ENCODE data around the gene TBC1D8. TPM values are rescaled to one million over a fixed set of nuclear protein-coding genes. Genes with fewer than 3 reads are reported as not detected.

The TBC1D8 gene
- total and polyA plus RNA-seq, 2 of the 13 experiments (the other 11 are each of a cell fraction or from before 2014, with no cell fraction given) = 45.1 to 95.4 TPM

DNA sequence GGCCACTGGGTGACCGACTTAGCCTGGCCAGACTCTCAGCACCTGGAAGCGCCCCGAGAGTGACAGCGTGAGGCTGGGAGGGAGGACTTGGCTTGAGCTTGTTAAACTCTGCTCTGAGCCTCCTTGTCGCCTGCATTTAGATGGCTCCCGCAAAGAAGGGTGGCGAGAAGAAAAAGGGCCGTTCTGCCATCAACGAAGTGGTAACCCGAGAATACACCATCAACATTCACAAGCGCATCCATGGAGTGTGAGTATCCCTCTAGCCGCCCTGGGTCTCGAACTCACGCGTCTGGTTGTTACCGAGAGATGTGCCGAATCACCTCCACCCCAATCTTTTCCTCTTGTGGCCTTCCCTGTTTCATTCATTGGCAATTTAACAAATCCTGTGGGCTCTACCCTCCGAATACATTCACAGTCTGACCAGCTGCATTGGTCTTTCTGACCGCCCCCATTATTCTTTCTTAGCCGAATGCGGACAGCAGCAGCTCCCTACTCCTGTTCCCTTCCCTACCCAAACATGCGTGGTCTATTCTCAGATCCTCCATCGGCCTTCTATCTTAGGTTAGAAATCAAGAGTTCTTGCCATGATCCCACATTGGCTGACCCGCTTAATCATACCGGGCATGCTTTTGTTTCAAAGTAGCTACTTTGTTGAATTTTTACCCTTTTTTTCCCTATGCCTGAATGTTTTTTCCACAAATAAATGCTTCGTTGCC, 148.5 kb downstream of the TBC1D8 start (continued):
- TF ChIP-seq, protein P1, sequence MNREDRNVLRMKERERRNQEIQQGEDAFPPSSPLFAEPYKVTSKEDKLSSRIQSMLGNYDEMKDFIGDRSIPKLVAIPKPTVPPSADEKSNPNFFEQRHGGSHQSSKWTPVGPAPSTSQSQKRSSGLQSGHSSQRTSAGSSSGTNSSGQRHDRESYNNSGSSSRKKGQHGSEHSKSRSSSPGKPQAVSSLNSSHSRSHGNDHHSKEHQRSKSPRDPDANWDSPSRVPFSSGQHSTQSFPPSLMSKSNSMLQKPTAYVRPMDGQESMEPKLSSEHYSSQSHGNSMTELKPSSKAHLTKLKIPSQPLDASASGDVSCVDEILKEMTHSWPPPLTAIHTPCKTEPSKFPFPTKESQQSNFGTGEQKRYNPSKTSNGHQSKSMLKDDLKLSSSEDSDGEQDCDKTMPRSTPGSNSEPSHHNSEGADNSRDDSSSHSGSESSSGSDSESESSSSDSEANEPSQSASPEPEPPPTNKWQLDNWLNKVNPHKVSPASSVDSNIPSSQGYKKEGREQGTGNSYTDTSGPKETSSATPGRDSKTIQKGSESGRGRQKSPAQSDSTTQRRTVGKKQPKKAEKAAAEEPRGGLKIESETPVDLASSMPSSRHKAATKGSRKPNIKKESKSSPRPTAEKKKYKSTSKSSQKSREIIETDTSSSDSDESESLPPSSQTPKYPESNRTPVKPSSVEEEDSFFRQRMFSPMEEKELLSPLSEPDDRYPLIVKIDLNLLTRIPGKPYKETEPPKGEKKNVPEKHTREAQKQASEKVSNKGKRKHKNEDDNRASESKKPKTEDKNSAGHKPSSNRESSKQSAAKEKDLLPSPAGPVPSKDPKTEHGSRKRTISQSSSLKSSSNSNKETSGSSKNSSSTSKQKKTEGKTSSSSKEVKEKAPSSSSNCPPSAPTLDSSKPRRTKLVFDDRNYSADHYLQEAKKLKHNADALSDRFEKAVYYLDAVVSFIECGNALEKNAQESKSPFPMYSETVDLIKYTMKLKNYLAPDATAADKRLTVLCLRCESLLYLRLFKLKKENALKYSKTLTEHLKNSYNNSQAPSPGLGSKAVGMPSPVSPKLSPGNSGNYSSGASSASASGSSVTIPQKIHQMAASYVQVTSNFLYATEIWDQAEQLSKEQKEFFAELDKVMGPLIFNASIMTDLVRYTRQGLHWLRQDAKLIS (CRISPR knock-in tag; IDR thresholded peaks at IDR 0.05) = peak; percentile 83
- 0 out of 2 replicates have a peak, but pooled peaks have one; percentile 19 for TF ChIP-seq ISX (CRISPR knock-in tag; conservative IDR thresholded peaks at IDR 0.05)
- no peak for TF ChIP-seq ZNF776 (CRISPR knock-in tag; IDR thresholded peaks at IDR 0.05)
- no peak for TF ChIP-seq PAWR (CRISPR knock-in tag; IDR thresholded peaks at IDR 0.05; ENCODE audit: borderline replicate concordance)
- TF ChIP-seq ZNF432 (CRISPR knock-in tag; IDR thresholded peaks at IDR 0.05; ENCODE audit: borderline replicate concordance) = peak; percentile 78; the same call in 1 of the 2 replicates
- no peak; the same call in 1 of the 2 replicates for TF ChIP-seq ZBTB37 (CRISPR knock-in tag; IDR thresholded peaks at IDR 0.05)
- TF ChIP-seq ZNF549 (CRISPR knock-in tag; IDR thresholded peaks at IDR 0.05) = no peak
- no peak for TF ChIP-seq TCF12 (IDR thresholded peaks at IDR 0.05)
- TF ChIP-seq TCF12 (CRISPR knock-in tag; IDR thresholded peaks at IDR 0.05) = no peak
- TF ChIP-seq HNRNPLL (IDR thresholded peaks at IDR 0.05; ENCODE audit: low read depth, low read length, poor library complexity, severe bottlenecking) = no peak
- no peak for TF ChIP-seq THAP11 (CRISPR knock-in tag; IDR thresholded peaks at IDR 0.05)
- TF ChIP-seq ZNF274 (CRISPR knock-in tag; IDR thresholded peaks at IDR 0.05) = no peak
- TF ChIP-seq TCF7L2 (IDR thresholded peaks at IDR 0.05; ENCODE audit: low read depth, low read length) = no peak
- no peak for TF ChIP-seq IKZF1 (IDR thresholded peaks at IDR 0.05)
- TF ChIP-seq ZFP36L1 (CRISPR knock-in tag; IDR thresholded peaks at IDR 0.05) = no peak
- TF ChIP-seq HIC2 (CRISPR knock-in tag; IDR thresholded peaks at IDR 0.05; ENCODE audit: low read depth) = no peak
- no peak for TF ChIP-seq ZNF235 (CRISPR knock-in tag; IDR thresholded peaks at IDR 0.05; ENCODE audit: borderline replicate concordance)
- TF ChIP-seq SMYD3 (CRISPR knock-in tag; IDR thresholded peaks at IDR 0.05) = no peak
- TF ChIP-seq ZNF138 (CRISPR knock-in tag; IDR thresholded peaks at IDR 0.05; ENCODE audit: low read depth) = no peak
- no peak for TF ChIP-seq FOXP1 (IDR thresholded peaks at IDR 0.05)
- TF ChIP-seq FOXP1 (CRISPR knock-in tag; IDR thresholded peaks at IDR 0.05) = no peak
- TF ChIP-seq SALL2 (CRISPR knock-in tag; IDR thresholded peaks at IDR 0.05) = 0 out of 2 replicates have a peak, but pooled peaks have one; percentile 16
- TF ChIP-seq ZNF546 (CRISPR knock-in tag; conservative IDR thresholded peaks at IDR 0.05) = no peak
- TF ChIP-seq EP300 (IDR thresholded peaks at IDR 0.05; ENCODE audit: low read depth in 2 of 2, low read length in 2 of 2) = no peak
- no peak for TF ChIP-seq EP300 (CRISPR knock-in tag; IDR thresholded peaks at IDR 0.05; ENCODE audit: borderline replicate concordance)
- TF ChIP-seq ZNF33A (CRISPR knock-in tag; IDR thresholded peaks at IDR 0.05; ENCODE audit: borderline replicate concordance) = peak; percentile 18; the same call in 1 of the 2 replicates

Data from HepG2 (cell line).